ENCODE data around the gene RNF138. TPM values are rescaled to one million over a fixed set of nuclear protein-coding genes. Genes with fewer than 3 reads are reported as not detected.

RNF138 gene
- total and polyA plus RNA-seq, 8 donors: 8.5 to 42.2 (median 13.8) TPM; not detected in 1

DNA sequence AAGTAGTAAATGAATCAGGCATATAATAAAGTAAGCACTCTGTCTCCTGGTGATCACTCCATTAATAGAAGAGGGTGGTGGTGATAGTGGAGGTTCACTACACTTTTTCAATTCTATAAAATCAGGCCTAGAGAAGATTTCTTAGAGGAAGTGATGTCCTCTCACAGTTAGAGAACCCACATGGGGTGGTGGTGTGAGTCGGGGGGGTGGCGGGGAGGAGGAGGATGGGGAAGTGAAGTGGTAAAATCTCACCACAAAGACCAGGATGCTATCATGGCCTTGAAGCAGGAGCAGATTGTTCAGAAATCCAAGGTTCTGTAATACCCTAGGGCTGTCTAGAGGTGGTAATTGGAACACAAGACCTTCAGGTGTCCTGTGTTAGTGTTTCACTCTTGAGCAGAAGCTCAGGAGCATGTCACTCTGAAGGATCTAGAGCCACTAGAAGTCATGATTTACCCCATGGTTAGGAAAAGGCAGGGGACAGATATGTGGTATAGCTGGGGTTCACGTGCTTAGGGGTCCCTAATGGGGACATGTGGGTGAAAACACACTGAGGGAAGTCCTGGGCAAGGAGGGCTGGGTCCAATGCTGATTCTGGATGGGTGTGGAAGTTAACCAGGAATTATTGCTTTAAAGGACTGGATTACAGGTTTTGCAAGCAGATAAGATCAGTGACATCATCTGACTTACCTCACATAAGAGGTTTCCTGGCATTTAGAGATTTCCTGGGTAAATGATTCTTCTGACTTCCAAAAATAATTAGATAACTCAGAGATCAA lies 42.1 kb upstream of the RNF138 start:
- intact Hi-C loops (cut with DNase I; ENCODE audit: low total_unique reads): no loop called here
- no peak for TF ChIP-seq EP300 (IDR thresholded peaks at IDR 0.05)
- no peak for TF ChIP-seq POLR2A (IDR thresholded peaks at IDR 0.05)
- no peak for TF ChIP-seq POLR2AphosphoS5 (IDR thresholded peaks at IDR 0.05)
- TF ChIP-seq, protein P1, sequence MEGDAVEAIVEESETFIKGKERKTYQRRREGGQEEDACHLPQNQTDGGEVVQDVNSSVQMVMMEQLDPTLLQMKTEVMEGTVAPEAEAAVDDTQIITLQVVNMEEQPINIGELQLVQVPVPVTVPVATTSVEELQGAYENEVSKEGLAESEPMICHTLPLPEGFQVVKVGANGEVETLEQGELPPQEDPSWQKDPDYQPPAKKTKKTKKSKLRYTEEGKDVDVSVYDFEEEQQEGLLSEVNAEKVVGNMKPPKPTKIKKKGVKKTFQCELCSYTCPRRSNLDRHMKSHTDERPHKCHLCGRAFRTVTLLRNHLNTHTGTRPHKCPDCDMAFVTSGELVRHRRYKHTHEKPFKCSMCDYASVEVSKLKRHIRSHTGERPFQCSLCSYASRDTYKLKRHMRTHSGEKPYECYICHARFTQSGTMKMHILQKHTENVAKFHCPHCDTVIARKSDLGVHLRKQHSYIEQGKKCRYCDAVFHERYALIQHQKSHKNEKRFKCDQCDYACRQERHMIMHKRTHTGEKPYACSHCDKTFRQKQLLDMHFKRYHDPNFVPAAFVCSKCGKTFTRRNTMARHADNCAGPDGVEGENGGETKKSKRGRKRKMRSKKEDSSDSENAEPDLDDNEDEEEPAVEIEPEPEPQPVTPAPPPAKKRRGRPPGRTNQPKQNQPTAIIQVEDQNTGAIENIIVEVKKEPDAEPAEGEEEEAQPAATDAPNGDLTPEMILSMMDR (IDR thresholded peaks at IDR 0.05): no peak
- Histone ChIP-seq H3K4me3 (no peak overlapping the region), H3K27me3 (no peaks in the 10 kb centered on the region), H3K9me3 (no peaks in the 10 kb centered on the region), H3K36me3 (peaks cover 0 to 11% (median 2%) of the 10 kb centered on the region in 4 donors), H3K27ac (peak overlapping the region in 3 of 5 donors; percentile 7 to 63 (median 45)), H3K4me1 (peaks cover 0 to 23% (median 7%) of the 10 kb centered on the region in 4 donors)
- peak; percentile 29 to 34 for DNase-seq
- 60 to 87% (median 79%) methylated on average over 3 of the region's 3 CpGs for WGBS, 5 donors

DNA sequence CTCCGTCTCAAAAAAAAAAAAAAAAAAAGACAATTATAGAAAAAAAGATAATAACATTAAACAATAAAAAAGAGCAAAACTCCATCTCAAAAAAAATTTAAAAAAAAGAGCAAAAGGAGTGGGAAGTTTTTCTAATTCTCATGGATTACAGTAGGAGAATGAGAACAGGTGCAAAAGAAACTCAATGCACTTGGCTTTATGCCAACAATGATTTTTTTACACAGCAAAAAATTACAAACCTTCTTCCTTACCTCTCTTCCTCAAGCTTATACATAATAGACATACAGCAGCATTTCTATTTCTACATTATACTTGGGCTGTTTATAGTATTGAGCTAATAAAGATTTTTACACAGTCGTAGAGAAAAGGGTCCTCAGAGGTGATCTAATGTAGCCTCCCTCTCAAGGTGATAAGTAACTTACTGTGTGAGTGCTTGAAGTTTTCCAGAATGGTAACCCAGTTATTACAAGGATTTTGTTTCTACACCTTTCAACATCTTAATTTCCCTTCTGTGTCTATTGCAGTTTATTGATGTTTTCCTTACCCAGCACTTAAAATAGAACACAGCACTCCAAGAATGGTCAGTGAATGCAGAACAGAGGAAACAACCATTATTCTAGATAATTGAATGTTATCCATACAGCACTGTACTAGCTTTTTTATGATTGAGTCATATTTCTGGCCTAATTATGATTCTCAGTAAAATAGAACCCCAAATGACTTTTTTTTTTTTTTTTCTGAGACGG lies 34.9 kb upstream of the RNF138 start:
- Histone ChIP-seq H3K4me3 (no peak overlapping the region), H3K9me3 (no peaks in the 10 kb centered on the region), H3K27me3 (no peaks in the 10 kb centered on the region), H3K27ac (no peak overlapping the region), H3K4me1 (no peaks in the 10 kb centered on the region), H3K36me3 (peaks cover 0 to 6% (median 0%) of the 10 kb centered on the region in 4 donors)
- intact Hi-C loops (cut with DNase I; ENCODE audit: low total_unique reads): no loop called here
- TF ChIP-seq, protein P1 (IDR thresholded peaks at IDR 0.05): no peak
- DNase-seq: peak in 1 of 2 donors; percentile 16
- WGBS, 5 donors: 76 to 90% (median 86%) methylated on average over 3 of the region's 3 CpGs

DNA sequence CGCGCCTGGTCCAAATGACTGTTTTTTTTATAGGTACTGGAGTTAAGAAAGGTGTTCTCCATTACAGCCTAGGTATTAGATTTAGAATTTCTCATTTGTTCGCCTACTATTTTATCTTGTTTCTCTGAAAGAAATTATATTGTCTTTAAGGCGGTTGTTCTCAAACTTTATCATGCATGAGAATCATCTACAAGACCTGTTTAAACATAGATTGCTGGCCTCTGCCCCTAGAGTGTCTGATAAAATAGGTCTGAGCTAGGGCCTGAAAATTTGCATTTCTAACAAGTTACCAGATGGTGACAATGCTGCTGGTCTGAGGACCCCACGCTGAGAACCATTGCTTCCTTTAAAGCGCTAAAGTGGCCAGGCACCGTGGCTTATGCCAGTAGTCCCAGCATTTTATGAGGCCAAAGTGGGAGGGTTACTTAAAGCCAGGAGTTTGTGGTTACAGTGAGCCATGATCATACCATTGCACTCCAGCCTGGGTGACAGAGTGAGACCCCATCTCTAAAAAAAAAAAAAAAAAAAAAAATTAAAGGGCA lies 34.0 kb upstream of the RNF138 start:
- Histone ChIP-seq H3K4me3 (no peak overlapping the region), H3K4me1 (no peaks in the 10 kb centered on the region), H3K36me3 (peaks cover 0 to 6% (median 0%) of the 10 kb centered on the region in 4 donors), H3K9me3 (no peaks in the 10 kb centered on the region), H3K27ac (no peak overlapping the region), H3K27me3 (no peaks in the 10 kb centered on the region)
- TF ChIP-seq EP300 (IDR thresholded peaks at IDR 0.05) (no peak), POLR2AphosphoS5 (IDR thresholded peaks at IDR 0.05) (no peak), POLR2A (IDR thresholded peaks at IDR 0.05) (no peak)
- TF ChIP-seq, protein P1 (IDR thresholded peaks at IDR 0.05): no peak
- DNase-seq: no peak
- 83 to 90% (median 85%) methylated on average over 7 of the region's 7 CpGs for WGBS, 5 donors
- intact Hi-C loops (cut with DNase I; ENCODE audit: low total_unique reads): no loop called here

DNA sequence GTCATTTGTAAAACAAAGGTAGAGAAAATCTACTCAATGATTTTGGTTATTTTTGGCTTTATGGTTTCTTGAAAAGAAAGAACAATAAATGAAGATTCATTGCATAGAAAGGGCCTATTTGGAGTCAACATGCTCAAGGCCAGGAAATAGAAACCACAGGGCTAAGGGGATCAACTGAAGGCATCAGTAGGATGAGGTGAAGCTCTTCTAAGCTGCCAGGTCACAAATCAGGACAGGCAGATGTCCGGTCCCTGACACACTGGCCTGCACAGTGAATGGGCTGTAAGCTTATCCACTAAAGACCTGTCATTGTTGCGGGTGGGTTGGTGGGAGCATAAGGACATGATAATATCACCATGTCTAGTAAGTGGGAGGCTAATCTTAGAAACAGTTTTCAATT lies 31.6 kb upstream of the RNF138 start:
- Histone ChIP-seq H3K4me3 (no peak overlapping the region), H3K36me3 (peaks cover 0 to 5% (median 0%) of the 10 kb centered on the region in 4 donors), H3K9me3 (no peaks in the 10 kb centered on the region), H3K4me1 (no peaks in the 10 kb centered on the region), H3K27me3 (no peaks in the 10 kb centered on the region), H3K27ac (no peak overlapping the region)
- WGBS, 5 donors: 92 to 98% (median 93%) methylated on average over 2 of the region's 2 CpGs
- TF ChIP-seq POLR2A (IDR thresholded peaks at IDR 0.05): no peak
- TF ChIP-seq, protein P1 (IDR thresholded peaks at IDR 0.05): no peak
- TF ChIP-seq EP300 (IDR thresholded peaks at IDR 0.05): no peak
- TF ChIP-seq POLR2AphosphoS5 (IDR thresholded peaks at IDR 0.05): no peak
- no peak for DNase-seq
- intact Hi-C loops (cut with DNase I; ENCODE audit: low total_unique reads): no loop called here
